Measurements from ENCODE around the gene GIMAP8. TPM values are rescaled to one million over a fixed set of nuclear protein-coding genes. Genes with fewer than 3 reads are reported as not detected.

Gene GIMAP8
- 1 to 10 TPM; 6.6 to 9.6 TPM for total RNA-seq

- Histone ChIP-seq H3K27ac (peak within 1 kb of the TSS; percentile 70 to 73), H3K4me1 (peaks cover 0 to 25% of the 10 kb centered on the region in 2 donors), H3K9me3 (no peaks in the 10 kb centered on the region), H3K27me3 (no peaks in the 10 kb centered on the region), H3K36me3 (no peaks in the 10 kb centered on the region), H3K4me3 (peak within 1 kb of the TSS; percentile 38 to 50)
- TF ChIP-seq CTCF (IDR thresholded peaks at IDR 0.05) = no peak
- peak; percentile 74 for DNase-seq (ENCODE audit: low spot score)
Measured at GRCh38 chr7:150450491-150451001, at the start of gene GIMAP8. Gene GIMAP8 (plus strand): TSS chr7:150450630. CDS start chr7:150466699, 16,069 bp downstream.

DNA sequence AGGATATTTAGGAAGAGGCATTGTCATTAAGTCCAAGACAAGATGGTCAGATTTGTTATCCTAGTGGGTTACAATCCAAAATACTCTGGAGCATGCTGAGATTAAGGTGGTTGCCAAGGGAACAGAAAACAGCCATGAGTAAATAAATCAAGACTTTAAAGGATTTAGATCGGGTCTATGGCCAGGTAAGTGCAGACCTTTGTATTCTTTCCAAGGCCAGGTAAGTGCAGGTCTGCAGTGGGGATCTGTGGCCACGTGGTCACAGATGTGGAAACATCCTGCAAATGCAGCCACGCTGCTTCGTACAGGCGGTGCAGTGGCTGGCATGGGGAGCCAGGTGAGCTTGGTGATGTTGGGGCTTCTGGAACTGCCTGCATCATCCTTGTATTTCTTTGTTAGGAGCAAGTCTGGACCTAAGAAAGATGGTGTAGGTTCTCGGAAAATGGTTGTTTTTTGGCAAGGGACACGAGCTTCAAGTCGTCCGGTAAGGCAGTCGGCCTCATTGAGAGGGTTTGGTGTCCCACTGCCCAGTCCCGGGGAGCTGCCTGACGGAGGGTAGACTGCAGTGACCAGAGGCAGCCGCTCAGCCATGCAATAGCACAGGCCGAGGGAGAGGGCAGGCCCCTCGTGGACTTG is 49.5 kb upstream of the GIMAP8 start:
- peaks cover 0 to 29% of the 10 kb centered on the region in 2 donors for H3K4me1 ChIP-seq
- peaks cover 10% of the 10 kb centered on the region for H3K36me3 ChIP-seq
- no peak overlapping the region for H3K4me3 ChIP-seq
- no peak for DNase-seq (ENCODE audit: low spot score)
- H3K27me3 ChIP-seq = no peaks in the 10 kb centered on the region
- TF ChIP-seq CTCF (IDR thresholded peaks at IDR 0.05) = no peak
- no peak overlapping the region for H3K27ac ChIP-seq
- no peaks in the 10 kb centered on the region for H3K9me3 ChIP-seq

DNA sequence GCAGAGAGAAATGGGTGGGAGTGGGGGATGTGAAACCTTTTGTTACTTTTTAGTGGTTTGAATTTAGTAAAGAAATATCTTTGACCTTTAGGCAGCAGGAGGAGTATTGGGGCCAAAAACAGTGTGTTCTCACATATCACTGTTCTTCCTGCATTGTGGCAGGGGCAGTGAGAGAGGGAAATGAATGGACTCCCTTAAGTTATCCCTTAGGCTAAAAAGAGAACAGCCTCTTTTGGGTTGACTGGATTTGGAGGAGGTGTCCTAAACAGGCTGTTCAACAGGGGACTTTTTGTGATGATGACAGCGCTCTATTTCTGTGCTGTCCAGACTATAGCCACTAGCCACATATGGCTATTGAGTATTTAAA is 49.0 kb upstream of the GIMAP8 start:
- no peaks in the 10 kb centered on the region for H3K9me3 ChIP-seq
- H3K27ac ChIP-seq = no peak overlapping the region
- no peak for DNase-seq (ENCODE audit: low spot score)
- H3K4me3 ChIP-seq = no peak overlapping the region
- peaks cover 9% of the 10 kb centered on the region for H3K36me3 ChIP-seq
- no peak for TF ChIP-seq CTCF (IDR thresholded peaks at IDR 0.05)
- peaks cover 0 to 34% of the 10 kb centered on the region in 2 donors for H3K4me1 ChIP-seq
- H3K27me3 ChIP-seq = no peaks in the 10 kb centered on the region

GRCh38 chr7:150401861-150402631 is 48.4 kb upstream of the GIMAP8 start:
- no peak overlapping the region for H3K27ac ChIP-seq
- no peak for DNase-seq (ENCODE audit: low spot score)

DNA sequence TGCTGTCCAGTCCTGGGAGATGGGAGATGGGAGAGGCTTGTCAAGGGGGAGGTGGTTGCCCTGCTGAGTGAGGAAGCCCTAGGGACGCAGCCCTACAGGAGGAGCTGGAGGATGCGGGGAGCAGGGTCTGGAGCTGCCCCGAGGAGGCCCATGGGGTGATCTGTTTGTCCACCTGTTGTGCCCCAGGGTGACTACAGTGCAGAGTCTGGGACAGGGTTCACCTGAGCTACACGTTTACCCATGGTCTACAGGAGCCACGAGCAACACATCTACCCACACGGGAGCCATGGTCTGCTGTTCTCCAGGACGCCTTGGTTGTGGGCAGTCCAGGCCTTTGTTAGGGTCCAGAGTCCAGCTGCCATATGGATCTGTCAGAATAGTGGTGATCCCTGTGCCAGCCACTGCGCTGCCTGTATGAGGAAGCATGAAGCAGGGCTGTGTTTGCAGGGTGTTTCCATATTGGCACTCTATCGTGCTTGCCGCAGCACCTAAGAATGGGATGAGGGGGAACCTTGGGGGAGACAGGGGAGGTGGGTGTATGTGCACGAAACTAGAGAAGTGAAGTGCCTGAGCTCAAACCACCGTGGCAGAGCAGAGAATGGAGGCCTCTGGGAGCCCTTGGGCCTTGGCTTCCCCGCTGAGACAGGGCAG is 47.6 kb upstream of the GIMAP8 start:
- Histone ChIP-seq H3K4me3 (no peak overlapping the region), H3K27me3 (no peaks in the 10 kb centered on the region), H3K27ac (no peak overlapping the region), H3K9me3 (no peaks in the 10 kb centered on the region), H3K4me1 (peaks cover 0 to 43% of the 10 kb centered on the region in 2 donors), H3K36me3 (peaks cover 3% of the 10 kb centered on the region)
- no peak for DNase-seq (ENCODE audit: low spot score)
- TF ChIP-seq CTCF (IDR thresholded peaks at IDR 0.05) = no peak

More at GRCh38 chr7:150401861-150402631, 48.4 kb upstream of the GIMAP8 start:
- Histone ChIP-seq H3K27me3 (no peaks in the 10 kb centered on the region), H3K4me1 (peaks cover 0 to 41% of the 10 kb centered on the region in 2 donors), H3K4me3 (no peak overlapping the region), H3K36me3 (peaks cover 5% of the 10 kb centered on the region), H3K9me3 (no peaks in the 10 kb centered on the region)
- TF ChIP-seq CTCF (IDR thresholded peaks at IDR 0.05) = no peak

Data from right atrium auricular region (tissue), 2 donors.